PC-3 (cell line): ENCODE data around the gene DIP2C. TPM values are rescaled to one million over a fixed set of nuclear protein-coding genes. Genes with fewer than 3 reads are reported as not detected.

ENCODE experiments used
- ATAC-seq: fragments of 200-7000 bp; cut with Tn5 transposase; 2 replicates; pipeline ENCODE4 v1.9.1; 2020; ENCODE audit warnings: mild to moderate bottlenecking, moderate library complexity
- BruUV-seq: library from RNA; stranded (reverse); fragments of 400-500 nt; replicated peaks from 2 replicates; lab custom pipeline; 2021; lab: Mats Ljungman, UMichigan
- CTCF ChIA-PET: fragments of 300-600 bp; sonication (Branson Sonifier 250); formaldehyde crosslinking; loops from one replicate; lab custom pipeline; 2022; ENCODE audit warnings: antibody characterized with exemption; lab: Charles Lee
- POLR2A ChIA-PET: fragments of 300-600 bp; sonication (Branson Sonifier 250); formaldehyde crosslinking; loops from one replicate; lab custom pipeline; 2022; ENCODE audit warnings: antibody characterized with exemption; ENCODE audit not compliant: unreplicated experiment; lab: Charles Lee
- DNase-seq: peaks from one replicate; pipeline ENCODE4 v3.0.0-alpha.2; 2015
- H2AFZ ChIP-seq: fragments of 300-600 bp; sonication (generic); 2 replicates; pipeline ENCODE4 v1.6.0; 2016; ENCODE audit warnings: antibody characterized with exemption, low read length
- H3F3A ChIP-seq: fragments of 300-600 bp; sonication (generic); one replicate; pipeline ENCODE4 v1.6.0; 2017; ENCODE audit warnings: antibody characterized with exemption, low read length, control low read depth, mild to moderate bottlenecking; ENCODE audit not compliant: unreplicated experiment
- H3K27ac ChIP-seq: fragments of 300-600 bp; sonication (generic); 2 replicates; pipeline ENCODE4 v1.5.1; 2016; ENCODE audit warnings: mild to moderate bottlenecking, low read length
- H3K27me3 ChIP-seq: fragments of 300-600 bp; sonication (generic); 2 replicates; pipeline ENCODE4 v1.6.1; 2016; ENCODE audit warnings: low read length, mixed read lengths
- H3K36me3 ChIP-seq: fragments of 300-600 bp; sonication (generic); 2 replicates; pipeline ENCODE4 v1.6.1; 2016; ENCODE audit warnings: low read depth, mixed run types, low read length, mixed read lengths
- H3K4me1 ChIP-seq: fragments of 300-600 bp; sonication (generic); 2 replicates; pipeline ENCODE4 v1.5.1; 2016; ENCODE audit warnings: low read length; ENCODE audit not compliant: insufficient read depth
- H3K4me2 ChIP-seq: fragments of 300-600 bp; sonication (generic); 2 replicates; pipeline ENCODE4 v1.6.0; 2016; ENCODE audit warnings: low read length
- H3K4me3 ChIP-seq: fragments of 300-600 bp; sonication (generic); 2 replicates; pipeline ENCODE4 v1.5.1; 2016; ENCODE audit warnings: mild to moderate bottlenecking, low read length, mixed read lengths
- H3K79me2 ChIP-seq: fragments of 300-600 bp; sonication (generic); 2 replicates; pipeline ENCODE4 v1.6.1; 2017; ENCODE audit warnings: low read length, mixed read lengths
- H3K9ac ChIP-seq: fragments of 300-600 bp; sonication (generic); 2 replicates; pipeline ENCODE4 v1.6.0; 2016; ENCODE audit warnings: mild to moderate bottlenecking, low read length
- H3K9me2 ChIP-seq: fragments of 300-600 bp; sonication (generic); replicated peaks from 2 replicates; pipeline ENCODE4 v1.6.1; 2016; ENCODE audit warnings: mixed run types, low read length, mixed read lengths
- H3K9me3 ChIP-seq: fragments of 300-600 bp; sonication (generic); 2 replicates; pipeline ENCODE4 v1.6.1; 2016; ENCODE audit warnings: low read length, mixed read lengths
- H4K20me1 ChIP-seq: fragments of 300-600 bp; sonication (generic); 2 replicates; pipeline ENCODE4 v1.6.1; 2016; ENCODE audit warnings: low read length, mixed read lengths
- CTCF ChIP-seq: fragments of 300-600 bp; sonication (generic); conservative IDR thresholded peaks from 2 replicates; pipeline ENCODE4 v1.5.1; 2017; ENCODE audit warnings: antibody characterized with exemption, low read depth, mild to moderate bottlenecking, low read length
- EZH2 ChIP-seq: fragments of 300-600 bp; sonication (generic); IDR thresholded peaks from one replicate; pipeline ENCODE4 v1.6.1; 2017; ENCODE audit warnings: antibody characterized with exemption, mild to moderate bottlenecking, low read length; ENCODE audit not compliant: unreplicated experiment
- EZH2phosphoT487 ChIP-seq: fragments of 300-600 bp; sonication (generic); IDR thresholded peaks from 2 replicates; pipeline ENCODE4 v1.6.1; 2018; ENCODE audit warnings: mild to moderate bottlenecking, antibody characterized with exemption, low read length, borderline replicate concordance
- intact Hi-C: fragments of 100-400 bp; cut with micrococcal nuclease; formaldehyde crosslinking; loops from 2 replicates; pipeline ENCODE4 v1.9.0; 2023
- total RNA-seq: library from RNA; depleted of rRNA; stranded (reverse); fragments of >200 nt; gene quantifications from 2 replicates; pipeline ENCODE4 v1.2.3, GENCODE V29; 2014

The DIP2C gene
- total RNA-seq, 1 experiment from 2014 or later: 3.1 TPM

DNA sequence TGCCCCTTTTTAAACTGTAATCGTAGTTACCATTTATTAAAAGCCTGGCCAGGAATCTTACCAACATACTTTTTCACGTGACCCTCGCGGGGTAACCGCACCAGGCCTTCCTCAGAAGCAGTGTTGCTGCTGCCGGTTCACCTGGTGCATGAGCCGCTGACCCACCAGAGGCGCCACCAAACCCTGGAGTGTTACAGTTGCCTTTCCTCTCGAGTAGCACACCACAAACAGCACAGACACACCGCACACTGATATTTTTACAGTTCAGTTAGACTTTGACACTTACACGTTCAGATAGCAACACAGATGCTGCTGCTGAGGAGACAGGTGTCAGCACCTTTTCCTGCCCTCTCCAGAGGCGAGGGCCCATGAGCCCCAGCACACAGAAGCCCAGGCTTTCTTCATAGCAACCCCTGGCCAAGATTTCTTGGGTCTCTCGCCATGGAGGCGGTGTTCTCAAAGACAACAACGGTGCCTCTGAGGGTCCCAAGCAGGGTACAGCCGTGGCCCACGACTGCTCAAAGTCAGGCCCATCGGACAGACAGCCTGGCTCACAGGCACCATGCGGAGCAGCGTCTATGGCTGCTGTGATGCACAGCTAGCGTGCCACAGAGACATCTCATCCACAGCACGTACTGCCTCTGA lies 123.1 kb downstream of the DIP2C start:
- Histone ChIP-seq H3K4me2 (no peak overlapping the region), H3K9me3 (no peaks in the 10 kb centered on the region), H3K27me3 (no peaks in the 10 kb centered on the region), H4K20me1 (no peaks in the 10 kb centered on the region), H2AFZ (no peak overlapping the region), H3K9ac (no peak overlapping the region), H3F3A (no peaks in the 10 kb centered on the region), H3K9me2 (no peaks in the 10 kb centered on the region), H3K79me2 (no peaks in the 10 kb centered on the region), H3K4me1 (no peaks in the 10 kb centered on the region), H3K4me3 (no peak overlapping the region), H3K36me3 (no peaks in the 10 kb centered on the region), H3K27ac (no peak overlapping the region)
- CTCF ChIA-PET: no interaction called here
- intact Hi-C loops: no loop called here
- no peak for TF ChIP-seq CTCF
- TF ChIP-seq EZH2phosphoT487: no peak
- no peak for TF ChIP-seq EZH2
- ATAC-seq: no peak
- DNase-seq: no peak
- POLR2A ChIA-PET: no interaction called here
- BruUV-seq: no TSS peak

DNA sequence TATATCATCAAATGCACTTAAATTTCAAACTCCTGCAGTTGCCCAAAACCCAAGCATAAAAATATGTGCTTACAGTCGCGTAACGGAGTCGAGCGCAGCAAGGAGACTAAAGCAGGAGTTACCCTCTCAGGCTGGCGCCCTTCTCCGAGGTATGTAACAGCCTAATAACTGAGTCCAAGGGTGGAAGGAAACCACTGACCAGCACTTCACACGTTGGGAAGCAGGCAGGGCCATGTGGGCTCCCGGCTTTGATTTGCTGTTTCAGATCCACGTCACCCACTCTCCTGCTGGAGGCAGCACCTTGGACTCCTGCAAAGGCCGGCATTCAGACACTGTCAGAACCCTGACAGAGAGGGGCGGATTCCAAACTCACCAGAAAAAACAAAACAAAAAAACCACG lies 123.8 kb downstream of the DIP2C start:
- H3K4me1 ChIP-seq: no peaks in the 10 kb centered on the region
- H3F3A ChIP-seq: no peaks in the 10 kb centered on the region
- ChIA-PET CTCF (no interaction called here), POLR2A (no interaction called here)
- intact Hi-C loops: no loop called here
- no TSS peak for BruUV-seq
- no peaks in the 10 kb centered on the region for H3K27me3 ChIP-seq
- DNase-seq (no peak), ATAC-seq (no peak)
- TF ChIP-seq CTCF (no peak), EZH2phosphoT487 (no peak), EZH2 (no peak)
- H3K9me3 ChIP-seq: no peaks in the 10 kb centered on the region
- no peak overlapping the region for H2AFZ ChIP-seq
- no peaks in the 10 kb centered on the region for H4K20me1 ChIP-seq
- H3K4me3 ChIP-seq: no peak overlapping the region
- H3K4me2 ChIP-seq: no peak overlapping the region
- no peaks in the 10 kb centered on the region for H3K36me3 ChIP-seq
- H3K27ac ChIP-seq: no peak overlapping the region
- no peak overlapping the region for H3K9ac ChIP-seq
- H3K79me2 ChIP-seq: no peaks in the 10 kb centered on the region
- no peaks in the 10 kb centered on the region for H3K9me2 ChIP-seq

DNA sequence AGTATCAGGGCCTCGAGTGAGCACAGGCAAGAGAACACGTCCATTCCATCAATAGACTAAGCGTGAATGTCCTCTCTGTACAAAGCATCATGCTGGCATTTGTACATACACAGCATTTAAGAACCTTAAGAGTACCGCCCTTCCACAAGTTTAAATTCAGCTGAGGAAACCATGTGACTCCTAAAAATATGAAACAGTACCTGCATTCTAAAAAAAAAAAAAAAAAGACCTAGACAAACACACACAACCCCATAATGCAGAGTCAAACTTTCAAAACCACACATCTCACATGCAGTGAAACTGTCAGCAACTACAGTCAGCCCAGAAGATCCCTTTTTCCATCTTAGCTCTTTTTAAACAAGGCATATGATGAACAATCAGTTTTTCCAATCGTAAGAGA lies 124.3 kb downstream of the DIP2C start:
- ChIA-PET POLR2A (no interaction called here), CTCF (no interaction called here)
- Histone ChIP-seq H3K36me3 (no peaks in the 10 kb centered on the region), H3K27me3 (no peaks in the 10 kb centered on the region), H3K79me2 (no peaks in the 10 kb centered on the region), H3K4me2 (no peak overlapping the region), H3K27ac (no peak overlapping the region), H3K4me1 (no peaks in the 10 kb centered on the region), H3K4me3 (no peak overlapping the region), H3K9me3 (no peaks in the 10 kb centered on the region), H2AFZ (no peak overlapping the region), H3K9ac (no peak overlapping the region), H3K9me2 (no peaks in the 10 kb centered on the region), H4K20me1 (no peaks in the 10 kb centered on the region), H3F3A (no peaks in the 10 kb centered on the region)
- DNase-seq (no peak), ATAC-seq (no peak)
- intact Hi-C loops: no loop called here
- no peak for TF ChIP-seq EZH2phosphoT487
- TF ChIP-seq EZH2: no peak
- no peak for TF ChIP-seq CTCF
- no TSS peak for BruUV-seq
